ENCODE results near the gene TMEM59.

- TF ChIP-seq CTCF (IDR thresholded peaks at IDR 0.05) (no peak), EP300 (IDR thresholded peaks at IDR 0.05) (no peak)
These were observed 1.4 kb upstream of the TMEM59 start for GRCh38 chr1:54054438-54054749.

All from suprapubic skin (tissue), 3 donors.